ENCODE data around the gene NOL12.
A peak's percentile ranks its signal among the peaks of the same experiment; 100 is the strongest.

Gene NOL12

GRCh38 chr22:37675930-37676735, 10.0 kb upstream of the NOL12 start:
- TF ChIP-seq POLR2A (IDR thresholded peaks at IDR 0.05; ENCODE audit: low read depth, low read length), result no peak
- TF ChIP-seq POLR2AphosphoS5 (IDR thresholded peaks at IDR 0.05; ENCODE audit: low read depth, low read length), result no peak
- no peak for DNase-seq (ENCODE audit: insufficient read length)
- peak; percentile 30 for FAIRE-seq

GRCh38 chr22:37676736-37677492, 9.2 kb upstream of the NOL12 start:
- peak; percentile 93 for FAIRE-seq
- DNase-seq (ENCODE audit: insufficient read length), result peak; percentile 74
- no peak for TF ChIP-seq TAF1 (IDR thresholded peaks at IDR 0.05; ENCODE audit: borderline replicate concordance, low read depth, low read length)
- no peak; the same call in 1 of the 2 replicates for TF ChIP-seq POLR2AphosphoS5 (IDR thresholded peaks at IDR 0.05; ENCODE audit: low read depth, low read length)
- peak; percentile 60; the same call in 1 of the 2 replicates for TF ChIP-seq POLR2A (IDR thresholded peaks at IDR 0.05; ENCODE audit: low read depth, low read length)

GRCh38 chr22:37677493-37677974, 8.6 kb upstream of the NOL12 start:
- DNase-seq (ENCODE audit: insufficient read length) (no peak), FAIRE-seq (no peak)
- TF ChIP-seq POLR2A (IDR thresholded peaks at IDR 0.05; ENCODE audit: low read depth, low read length) (no peak), POLR2AphosphoS5 (IDR thresholded peaks at IDR 0.05; ENCODE audit: low read depth, low read length) (no peak), TAF1 (IDR thresholded peaks at IDR 0.05; ENCODE audit: borderline replicate concordance, low read depth, low read length) (no peak)

- no peak for TF ChIP-seq POLR2AphosphoS5 (IDR thresholded peaks at IDR 0.05; ENCODE audit: low read depth, low read length)
- TF ChIP-seq TAF1 (IDR thresholded peaks at IDR 0.05; ENCODE audit: borderline replicate concordance, low read depth, low read length), result no peak
- no peak for TF ChIP-seq POLR2A (IDR thresholded peaks at IDR 0.05; ENCODE audit: low read depth, low read length)
- DNase-seq (ENCODE audit: insufficient read length), result no peak
- FAIRE-seq, result peak; percentile 73
Measured at GRCh38 chr22:37678372-37678771, 7.8 kb upstream of the NOL12 start.

GRCh38 chr22:37679670-37680069, 6.5 kb upstream of the NOL12 start:
- TF ChIP-seq TAF1 (IDR thresholded peaks at IDR 0.05; ENCODE audit: borderline replicate concordance, low read depth, low read length) (no peak), POLR2A (IDR thresholded peaks at IDR 0.05; ENCODE audit: low read depth, low read length) (no peak), POLR2AphosphoS5 (IDR thresholded peaks at IDR 0.05; ENCODE audit: low read depth, low read length) (no peak)
- FAIRE-seq (no peak), DNase-seq (ENCODE audit: insufficient read length) (no peak)

- FAIRE-seq (no peak), DNase-seq (ENCODE audit: insufficient read length) (no peak)
- TF ChIP-seq TAF1 (IDR thresholded peaks at IDR 0.05; ENCODE audit: borderline replicate concordance, low read depth, low read length) (no peak), POLR2A (IDR thresholded peaks at IDR 0.05; ENCODE audit: low read depth, low read length) (no peak), POLR2AphosphoS5 (IDR thresholded peaks at IDR 0.05; ENCODE audit: low read depth, low read length) (no peak)
Measured at GRCh38 chr22:37680191-37680851, 5.8 kb upstream of the NOL12 start.

GRCh38 chr22:37681001-37681424, 5.1 kb upstream of the NOL12 start:
- DNase-seq (ENCODE audit: insufficient read length), result no peak

GRCh38 chr22:37681556-37682049, 4.5 kb upstream of the NOL12 start:
- peak; percentile 70 for DNase-seq (ENCODE audit: insufficient read length)
- peak; percentile 94 for FAIRE-seq
- TF ChIP-seq POLR2AphosphoS5 (IDR thresholded peaks at IDR 0.05; ENCODE audit: low read depth, low read length) (no peak), TAF1 (IDR thresholded peaks at IDR 0.05; ENCODE audit: borderline replicate concordance, low read depth, low read length) (no peak), POLR2A (IDR thresholded peaks at IDR 0.05; ENCODE audit: low read depth, low read length) (no peak)

More at GRCh38 chr22:37681001-37681424, 5.1 kb upstream of the NOL12 start:
- TF ChIP-seq POLR2AphosphoS5 (IDR thresholded peaks at IDR 0.05; ENCODE audit: low read depth, low read length) (no peak), POLR2A (IDR thresholded peaks at IDR 0.05; ENCODE audit: low read depth, low read length) (no peak)
- FAIRE-seq, result no peak

- DNase-seq (ENCODE audit: insufficient read length), result no peak
- no peak for FAIRE-seq
- TF ChIP-seq POLR2A (IDR thresholded peaks at IDR 0.05; ENCODE audit: low read depth, low read length) (no peak), POLR2AphosphoS5 (IDR thresholded peaks at IDR 0.05; ENCODE audit: low read depth, low read length) (no peak), TAF1 (IDR thresholded peaks at IDR 0.05; ENCODE audit: borderline replicate concordance, low read depth, low read length) (no peak)
Measured at GRCh38 chr22:37684803-37685615, 1.1 kb upstream of the NOL12 start.

- DNase-seq (ENCODE audit: insufficient read length) (no peak), FAIRE-seq (no peak)
- TF ChIP-seq POLR2AphosphoS5 (IDR thresholded peaks at IDR 0.05; ENCODE audit: low read depth, low read length), result no peak
- TF ChIP-seq POLR2A (IDR thresholded peaks at IDR 0.05; ENCODE audit: low read depth, low read length), result no peak
- no peak for TF ChIP-seq TAF1 (IDR thresholded peaks at IDR 0.05; ENCODE audit: borderline replicate concordance, low read depth, low read length)
Measured at GRCh38 chr22:37690407-37690806, 4.3 kb downstream of the NOL12 start.
